Gastrocnemius medialis (tissue), 4 donors: Measurements from ENCODE around the gene OXCT1. TPM values are rescaled to one million over a fixed set of nuclear protein-coding genes. Genes with fewer than 3 reads are reported as not detected.

ENCODE experiments used
- ATAC-seq, 2 donors: fragments of 150-250 bp; one replicate each; pipeline ENCODE4 v1.9.1; 2016
- DNase-seq, 2 donors: peaks; one replicate each; pipeline ENCODE4 v3.0.0-alpha.2; 2019
- H3K27ac ChIP-seq, 4 donors: fragments of 200-600 bp; sonication (generic); 1 replicate in 1 of 4; 2 replicates in 3 of 4; pipeline ENCODE4 v1.5.1; 2016 to 2018; ENCODE audit warnings: mild to moderate bottlenecking in 2 of 4, moderate library complexity in 1 of 4
- H3K27me3 ChIP-seq, 3 donors: fragments of 200-600 bp; sonication (generic) in 2 of 3; 1 replicate in 1 of 3; 2 replicates in 2 of 3; pipeline versions ENCODE4 v1.5.1 to v1.6.0; 2016 to 2019; ENCODE audit warnings: mild to moderate bottlenecking in 1 of 3, moderate library complexity in 1 of 3
- H3K36me3 ChIP-seq, 2 donors: fragments of 200-600 bp; sonication (generic) in 1 of 2; one replicate each; pipeline ENCODE4 v1.5.1; 2017 to 2018
- H3K4me1 ChIP-seq, 2 donors: fragments of 200-600 bp; sonication (generic) in 1 of 2; one replicate each; pipeline ENCODE4 v1.5.1; 2016 to 2017; ENCODE audit warnings: mild to moderate bottlenecking in 2 of 2
- H3K4me3 ChIP-seq, 4 donors: fragments of 200-600 bp; sonication (generic) in 3 of 4; 1 replicate in 1 of 4; 2 replicates in 3 of 4; pipeline ENCODE4 v1.5.1; 2016 to 2019; ENCODE audit warnings: mild to moderate bottlenecking in 2 of 4
- H3K9me3 ChIP-seq, 3 donors: fragments of 200-600 bp; sonication (generic) in 2 of 3; 1 replicate in 1 of 3; 2 replicates in 2 of 3; pipeline ENCODE4 v1.5.1; 2016 to 2019
- CTCF ChIP-seq, 5 experiments: fragments of 450-650 bp in 3 of 5; fragments of 200-600 bp in 2 of 5; sonication (generic) in 2 of 5; IDR thresholded peaks in 4 of 5; conservative IDR thresholded peaks in 1 of 5; 1 replicate in 4 of 5; 2 replicates in 1 of 5; pipeline ENCODE4 v1.5.1; 2016 to 2019; ENCODE audit warnings: antibody characterized with exemption in 5 of 5, mild to moderate bottlenecking in 3 of 5, moderate library complexity in 3 of 5
- POLR2A ChIP-seq, 2 donors: fragments of 450-650 bp; IDR thresholded peaks; one replicate each; pipeline ENCODE4 v1.6.1; 2017; ENCODE audit warnings: antibody characterized with exemption in 2 of 2, mild to moderate bottlenecking in 2 of 2, moderate library complexity in 2 of 2
- in situ Hi-C, 4 donors: fragments of 200-750 bp; cut with MboI; loops; one replicate each; pipeline versions ENCODE4 v1.15.0 to v1.8.0; 2017; ENCODE audit warnings: low sequenced_read_pairs in 4 of 4
- intact Hi-C: fragments of 100-400 bp; cut with DNase I; formaldehyde crosslinking; loops from one replicate; pipeline ENCODE4 v1.15.1; 2023; ENCODE audit warnings: low total_unique reads
- total RNA-seq, 4 donors: library from RNA; depleted of rRNA; stranded (reverse); fragments of >200 nt; gene quantifications; one replicate each; pipeline versions ENCODE4 v1.1.0 to v1.2.3, GENCODE V29; 2016

OXCT1 gene
- total RNA-seq, 4 donors from 2014 or later, result 9.4 to 45.4 (median 20.5) TPM

- Histone ChIP-seq H3K36me3 (no peaks in the 10 kb centered on the region), H3K27me3 (no peaks in the 10 kb centered on the region), H3K4me1 (peaks cover 27 to 46% of the 10 kb centered on the region in 2 donors), H3K4me3 (peak within 1 kb of the TSS; percentile 80 to 88 (median 84)), H3K9me3 (no peaks in the 10 kb centered on the region), H3K27ac (peak within 1 kb of the TSS; percentile 89 to 95 (median 93))
- intact Hi-C loops (loop anchor here (1.0 to 10.0 kb wide), 9 partner anchors 21 to 1581 kb away; partner anchors contain the start of genes FBXO4, GHR, OXCT1 and RPL37), in situ Hi-C loops (no loop called here)
- peak; percentile 98 to 99 for ATAC-seq
- TF ChIP-seq POLR2A (IDR thresholded peaks at IDR 0.05), result peak; percentile 85 to 95
- TF ChIP-seq CTCF (IDR thresholded peaks at IDR 0.05 in 4 of 5, conservative IDR thresholded peaks at IDR 0.05 in 1 of 5), result peak in 2 of 5 experiments; percentile 50 to 59
- peak; percentile 98 to 99 for DNase-seq
Measured at GRCh38 chr5:41903892-41904799, 33.9 kb upstream of the OXCT1 start, which contains the start of gene RIMOC1. RIMOC1 (plus strand) TSS chr5:41904344; CDS start chr5:41904368, 24 bp downstream.

- Histone ChIP-seq H3K36me3 (no peaks in the 10 kb centered on the region), H3K27ac (peak overlapping the region; percentile 89 to 95 (median 93)), H3K27me3 (no peaks in the 10 kb centered on the region), H3K4me3 (peak overlapping the region; percentile 63 to 88 (median 83)), H3K9me3 (no peaks in the 10 kb centered on the region), H3K4me1 (peaks cover 22 to 41% of the 10 kb centered on the region in 2 donors)
- no peak for TF ChIP-seq CTCF (IDR thresholded peaks at IDR 0.05 in 4 of 5, conservative IDR thresholded peaks at IDR 0.05 in 1 of 5)
- TF ChIP-seq POLR2A (IDR thresholded peaks at IDR 0.05), result no peak
- ATAC-seq, result peak in 1 of 2 donors; percentile 13
- DNase-seq, result no peak
- intact Hi-C loops (loop anchor here (10.0 kb wide), 5 partner anchors 521 to 1581 kb away; partner anchors contain the start of genes GHR, RPL37 and TMEM267), in situ Hi-C loops (no loop called here)
Measured at GRCh38 chr5:41903382-41903891, 33.2 kb upstream of the OXCT1 start.

GRCh38 chr5:41896230-41896629 is 26.0 kb upstream of the OXCT1 start:
- in situ Hi-C loops (no loop called here), intact Hi-C loops (no loop called here)
- Histone ChIP-seq H3K4me1 (no peaks in the 10 kb centered on the region), H3K36me3 (no peaks in the 10 kb centered on the region), H3K27me3 (no peaks in the 10 kb centered on the region), H3K4me3 (no peak overlapping the region), H3K9me3 (no peaks in the 10 kb centered on the region), H3K27ac (no peak overlapping the region)
- TF ChIP-seq CTCF (IDR thresholded peaks at IDR 0.05 in 4 of 5, conservative IDR thresholded peaks at IDR 0.05 in 1 of 5) (no peak), POLR2A (IDR thresholded peaks at IDR 0.05) (no peak)
- DNase-seq, result no peak
- ATAC-seq, result no peak

- in situ Hi-C loops, result no loop called here
- no peaks in the 10 kb centered on the region for H3K9me3 ChIP-seq
- H3K27ac ChIP-seq, result no peak overlapping the region
- ATAC-seq (no peak), DNase-seq (no peak)
- no peaks in the 10 kb centered on the region for H3K36me3 ChIP-seq
- no peaks in the 10 kb centered on the region for H3K4me1 ChIP-seq
- TF ChIP-seq POLR2A (IDR thresholded peaks at IDR 0.05), result no peak
- TF ChIP-seq CTCF (IDR thresholded peaks at IDR 0.05 in 4 of 5, conservative IDR thresholded peaks at IDR 0.05 in 1 of 5), result no peak
- no peaks in the 10 kb centered on the region for H3K27me3 ChIP-seq
- intact Hi-C loops, result no loop called here
- no peak overlapping the region for H3K4me3 ChIP-seq
Measured at GRCh38 chr5:41893074-41893851, 23.0 kb upstream of the OXCT1 start.
